BJ (cell line): ENCODE results near the gene DLG2. TPM values are rescaled to one million over a fixed set of nuclear protein-coding genes. Genes with fewer than 3 reads are reported as not detected.

Source experiments
- CTCF ChIA-PET: fragments of 350-600 bp; formaldehyde crosslinking; extraction: SDS; loops from one replicate; lab custom pipeline; 2021; ENCODE audit warnings: antibody characterized with exemption, inconsistent platforms; lab: Yijun Ruan, JAX
- POLR2A ChIA-PET: fragments of 300-600 bp; sonication (Branson Sonifier 250); formaldehyde crosslinking; extraction: SDS; loops from one replicate; lab custom pipeline; 2021; ENCODE audit warnings: antibody characterized with exemption; lab: Charles Lee
- DNase-seq: peaks from one replicate; pipeline ENCODE4 v3.0.0-alpha.2; 2011; ENCODE audit warnings: low read depth
- H3K27me3 ChIP-seq: 2 replicates; pipeline ENCODE4 v1.6.0; 2011; ENCODE audit warnings: low read length; ENCODE audit not compliant: control insufficient read depth, insufficient read depth
- H3K36me3 ChIP-seq: 2 replicates; pipeline ENCODE4 v1.5.1; 2011; ENCODE audit warnings: low read length; ENCODE audit not compliant: control insufficient read depth, insufficient read depth
- H3K4me3 ChIP-seq: 2 replicates; pipeline ENCODE4 v1.5.1; 2011; ENCODE audit warnings: low read depth, mild to moderate bottlenecking, control low read depth, low read length
- CTCF ChIP-seq: IDR thresholded peaks from 2 replicates; pipeline ENCODE4 v1.5.1; 2011; ENCODE audit warnings: low read depth, mild to moderate bottlenecking, control low read depth, inconsistent platforms, low read length, moderate library complexity; ENCODE audit not compliant: insufficient read depth
- polyA plus RNA-seq: library from polyadenylated mRNA; depleted of rRNA; stranded (reverse); fragments of >200 nt; gene quantifications from 2 replicates; pipeline ENCODE4 v1.2.3, GENCODE V29; 2011

DLG2 gene
- polyA plus RNA-seq, 1 experiment: 0.28 TPM

GRCh38 chr11:85599083-85599482 lies 28.1 kb downstream of the DLG2 start:
- Histone ChIP-seq H3K27me3 (no peaks in the 10 kb centered on the region; the same call in 1 of the 2 replicates), H3K36me3 (no peaks in the 10 kb centered on the region), H3K4me3 (no peak overlapping the region)
- ChIA-PET CTCF (interaction anchor here (0.6 kb wide), 1 partner anchor 24 kb away, joined by 4 read pairs; no protein-coding TSS in a partner anchor), POLR2A (no interaction called here)
- no peak for DNase-seq
- no peak for TF ChIP-seq CTCF

GRCh38 chr11:85596886-85597285 lies 30.3 kb downstream of the DLG2 start:
- no peak overlapping the region for H3K4me3 ChIP-seq
- no peak for DNase-seq
- H3K27me3 ChIP-seq: no peaks in the 10 kb centered on the region; the same call in 1 of the 2 replicates
- ChIA-PET POLR2A (no interaction called here), CTCF (interaction anchor here (1.2 to 2.1 kb wide), 3 partner anchors 12 to 695 kb away, joined by 3 to 5 read pairs (median 3); no protein-coding TSS in a partner anchor)
- no peak for TF ChIP-seq CTCF
- no peaks in the 10 kb centered on the region for H3K36me3 ChIP-seq

GRCh38 chr11:85595285-85595884 lies 31.8 kb downstream of the DLG2 start:
- peak; percentile 45 for TF ChIP-seq CTCF
- H3K4me3 ChIP-seq: no peak overlapping the region
- no peaks in the 10 kb centered on the region; the same call in 1 of the 2 replicates for H3K27me3 ChIP-seq
- ChIA-PET CTCF (interaction anchor here (0.6 to 2.1 kb wide), 4 partner anchors 9 to 53 kb away, joined by 3 to 5 read pairs (median 4); partner anchors contain the start of gene TMEM126A), POLR2A (no interaction called here)
- DNase-seq: peak; percentile 11
- no peaks in the 10 kb centered on the region for H3K36me3 ChIP-seq

GRCh38 chr11:85590848-85591483 lies 36.2 kb downstream of the DLG2 start:
- CTCF ChIA-PET: interaction anchor here (2.2 to 3.6 kb wide), 2 partner anchors 790 to 1033 kb away, joined by 12 to 16 read pairs; no protein-coding TSS in a partner anchor
- no peak for TF ChIP-seq CTCF
- peak; percentile 8 for DNase-seq

GRCh38 chr11:85589373-85589772 lies 37.8 kb downstream of the DLG2 start:
- peaks cover 1% of the 10 kb centered on the region; the same call in 1 of the 2 replicates for H3K27me3 ChIP-seq
- no peak overlapping the region for H3K4me3 ChIP-seq
- no peak for TF ChIP-seq CTCF
- no peaks in the 10 kb centered on the region for H3K36me3 ChIP-seq
- ChIA-PET CTCF (interaction anchor here (1.1 to 3.6 kb wide), 4 partner anchors 9 to 1205 kb away, joined by 3 to 16 read pairs (median 8); no protein-coding TSS in a partner anchor), POLR2A (no interaction called here)
- no peak for DNase-seq

More at GRCh38 chr11:85590848-85591483, 36.2 kb downstream of the DLG2 start:
- POLR2A ChIA-PET: no interaction called here
- Histone ChIP-seq H3K4me3 (no peak overlapping the region), H3K27me3 (peaks cover 1% of the 10 kb centered on the region; the same call in 1 of the 2 replicates), H3K36me3 (no peaks in the 10 kb centered on the region)
